ENCODE data around the gene RPS3A.
"Not testable (repeated sequence)": the region's sequence is repeated elsewhere in the genome, so short reads cannot be mapped to it uniquely, and the experiment has no call there.

RPS3A gene

GRCh38 chr4:151133311-151133710 lies 33.9 kb downstream of the RPS3A start:
- Histone ChIP-seq H3K9ac (ENCODE audit: low read length) (no peak overlapping the region), H3K27ac (ENCODE audit: low read depth, low read length) (no peak overlapping the region), H3K4me3 (ENCODE audit: insufficient read depth, low read length, poor library complexity, severe bottlenecking) (no peak overlapping the region), H3K79me2 (ENCODE audit: insufficient read depth, low read length) (no peaks in the 10 kb centered on the region), H3F3A (ENCODE audit: insufficient read depth) (no peaks in the 10 kb centered on the region), H3K9me2 (replicated peaks; ENCODE audit: insufficient read depth, low read length) (no peaks in the 10 kb centered on the region), H2AFZ (ENCODE audit: low read depth, low read length, severe bottlenecking) (no peak overlapping the region), H3K36me3 (ENCODE audit: low read length) (no peaks in the 10 kb centered on the region), H4K20me1 (ENCODE audit: low read depth, low read length) (no peaks in the 10 kb centered on the region), H3K27me3 (ENCODE audit: low read length) (no peaks in the 10 kb centered on the region), H3K9me3 (ENCODE audit: insufficient read depth, low read length) (no peaks in the 10 kb centered on the region), H3K4me2 (ENCODE audit: low read depth, low read length, poor library complexity, severe bottlenecking) (no peak overlapping the region)
- TF ChIP-seq CTCF (IDR thresholded peaks at IDR 0.05; ENCODE audit: insufficient read depth, low read length, poor library complexity, severe bottlenecking) (no peak), EZH2phosphoT487 (conservative IDR thresholded peaks at IDR 0.05; ENCODE audit: low read length) (no peak)

GRCh38 chr4:151136048-151136447 lies 36.6 kb downstream of the RPS3A start:
- not testable (repeated sequence) for H3K9me2 ChIP-seq (replicated peaks; ENCODE audit: insufficient read depth, low read length); H3K79me2 ChIP-seq (ENCODE audit: insufficient read depth, low read length); H4K20me1 ChIP-seq (ENCODE audit: low read depth, low read length); H2AFZ ChIP-seq (ENCODE audit: low read depth, low read length, severe bottlenecking); H3K27ac ChIP-seq (ENCODE audit: low read depth, low read length); H3K36me3 ChIP-seq (ENCODE audit: low read length); H3K9ac ChIP-seq (ENCODE audit: low read length); H3F3A ChIP-seq (ENCODE audit: insufficient read depth); H3K27me3 ChIP-seq (ENCODE audit: low read length); H3K4me3 ChIP-seq (ENCODE audit: insufficient read depth, low read length, poor library complexity, severe bottlenecking); H3K4me2 ChIP-seq (ENCODE audit: low read depth, low read length, poor library complexity, severe bottlenecking); H3K9me3 ChIP-seq (ENCODE audit: insufficient read depth, low read length)

- H3K4me3 ChIP-seq (ENCODE audit: insufficient read depth, low read length, poor library complexity, severe bottlenecking): no peak overlapping the region
- no peaks in the 10 kb centered on the region for H3K9me3 ChIP-seq (ENCODE audit: insufficient read depth, low read length)
- H3F3A ChIP-seq (ENCODE audit: insufficient read depth): no peaks in the 10 kb centered on the region
- H3K9me2 ChIP-seq (replicated peaks; ENCODE audit: insufficient read depth, low read length): no peaks in the 10 kb centered on the region
- no peaks in the 10 kb centered on the region for H3K79me2 ChIP-seq (ENCODE audit: insufficient read depth, low read length)
- no peaks in the 10 kb centered on the region for H4K20me1 ChIP-seq (ENCODE audit: low read depth, low read length)
- no peak overlapping the region for H3K4me2 ChIP-seq (ENCODE audit: low read depth, low read length, poor library complexity, severe bottlenecking)
- H3K27ac ChIP-seq (ENCODE audit: low read depth, low read length): no peak overlapping the region
- H3K27me3 ChIP-seq (ENCODE audit: low read length): no peaks in the 10 kb centered on the region
- TF ChIP-seq CTCF (IDR thresholded peaks at IDR 0.05; ENCODE audit: insufficient read depth, low read length, poor library complexity, severe bottlenecking) (no peak), EZH2phosphoT487 (conservative IDR thresholded peaks at IDR 0.05; ENCODE audit: low read length) (no peak)
- H3K9ac ChIP-seq (ENCODE audit: low read length): no peak overlapping the region
- no peaks in the 10 kb centered on the region for H3K36me3 ChIP-seq (ENCODE audit: low read length)
- no peak overlapping the region for H2AFZ ChIP-seq (ENCODE audit: low read depth, low read length, severe bottlenecking)
Observed at GRCh38 chr4:151139814-151140213, 40.4 kb downstream of the RPS3A start.

GRCh38 chr4:151142758-151143157 lies 43.3 kb downstream of the RPS3A start:
- no peak for TF ChIP-seq EZH2phosphoT487 (conservative IDR thresholded peaks at IDR 0.05; ENCODE audit: low read length)
- TF ChIP-seq CTCF (IDR thresholded peaks at IDR 0.05; ENCODE audit: insufficient read depth, low read length, poor library complexity, severe bottlenecking): no peak
- no peaks in the 10 kb centered on the region for H3K79me2 ChIP-seq (ENCODE audit: insufficient read depth, low read length)
- H3F3A ChIP-seq (ENCODE audit: insufficient read depth): no peaks in the 10 kb centered on the region
- H3K36me3 ChIP-seq (ENCODE audit: low read length): no peaks in the 10 kb centered on the region
- no peak overlapping the region for H2AFZ ChIP-seq (ENCODE audit: low read depth, low read length, severe bottlenecking)
- H3K27ac ChIP-seq (ENCODE audit: low read depth, low read length): no peak overlapping the region
- H3K4me2 ChIP-seq (ENCODE audit: low read depth, low read length, poor library complexity, severe bottlenecking): no peak overlapping the region
- H4K20me1 ChIP-seq (ENCODE audit: low read depth, low read length): no peaks in the 10 kb centered on the region
- no peak overlapping the region for H3K9ac ChIP-seq (ENCODE audit: low read length)
- H3K9me3 ChIP-seq (ENCODE audit: insufficient read depth, low read length): no peaks in the 10 kb centered on the region
- H3K27me3 ChIP-seq (ENCODE audit: low read length): no peaks in the 10 kb centered on the region
- H3K4me3 ChIP-seq (ENCODE audit: insufficient read depth, low read length, poor library complexity, severe bottlenecking): no peak overlapping the region
- no peaks in the 10 kb centered on the region for H3K9me2 ChIP-seq (replicated peaks; ENCODE audit: insufficient read depth, low read length)
